ENCODE results near the gene NT5C1A.

Gene NT5C1A

DNA sequence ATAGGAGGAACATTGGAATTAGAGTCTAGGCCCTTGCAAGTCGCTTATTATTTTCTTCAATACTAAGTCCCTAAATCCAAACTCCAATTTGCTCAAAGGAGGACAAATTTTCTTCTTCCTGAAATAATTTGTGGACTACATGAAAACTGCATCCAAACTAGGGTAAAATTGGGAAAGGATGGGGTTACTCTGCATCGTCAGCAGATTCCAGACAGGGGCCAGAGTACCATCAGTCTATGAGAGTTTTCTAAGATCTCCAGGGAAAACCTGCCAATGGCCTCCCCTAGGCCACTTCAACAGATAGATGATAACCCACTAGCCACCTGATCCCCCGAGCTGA lies 33.0 kb downstream of the NT5C1A start:
- no peak for DNase-seq (ENCODE audit: low read depth, low spot score)

DNA sequence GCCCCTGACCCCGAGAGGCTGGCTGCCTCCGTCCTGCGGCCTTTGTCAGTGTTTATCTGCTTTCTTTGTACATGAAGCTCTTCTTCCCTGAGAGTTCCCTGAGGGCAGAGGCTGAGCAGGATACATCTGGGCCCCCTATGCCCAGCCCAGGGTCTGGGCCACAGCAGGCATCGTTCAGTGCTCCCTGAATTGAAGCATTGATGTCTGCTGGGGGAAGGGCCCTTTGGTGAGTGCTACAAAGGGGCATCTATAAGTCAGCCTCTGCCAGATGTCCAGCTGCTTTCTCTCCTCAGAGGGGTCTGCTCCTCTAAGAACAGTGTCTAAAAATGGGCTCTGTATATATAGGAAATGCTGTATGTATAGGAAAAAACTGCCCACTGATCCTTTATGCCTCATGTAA lies 34.5 kb downstream of the NT5C1A start:
- DNase-seq (ENCODE audit: low read depth, low spot score) = no peak

DNA sequence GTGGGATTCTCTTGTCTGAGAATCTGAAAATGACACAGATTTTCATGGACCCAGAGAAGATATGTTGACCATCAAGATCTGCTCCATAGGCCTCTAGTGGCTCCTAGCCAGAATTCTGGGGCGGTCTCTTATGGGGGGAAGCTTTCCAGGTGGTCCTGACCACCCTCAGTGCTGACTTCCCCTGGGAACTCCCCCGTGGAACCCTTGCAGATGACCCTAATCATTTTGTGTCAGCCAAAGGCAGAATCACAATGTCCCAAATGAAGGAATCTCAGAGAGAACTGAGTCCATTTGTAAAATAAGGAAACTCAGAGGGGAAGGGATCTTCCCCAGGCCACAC lies 36.1 kb downstream of the NT5C1A start:
- no peak for DNase-seq (ENCODE audit: low read depth, low spot score)

DNA sequence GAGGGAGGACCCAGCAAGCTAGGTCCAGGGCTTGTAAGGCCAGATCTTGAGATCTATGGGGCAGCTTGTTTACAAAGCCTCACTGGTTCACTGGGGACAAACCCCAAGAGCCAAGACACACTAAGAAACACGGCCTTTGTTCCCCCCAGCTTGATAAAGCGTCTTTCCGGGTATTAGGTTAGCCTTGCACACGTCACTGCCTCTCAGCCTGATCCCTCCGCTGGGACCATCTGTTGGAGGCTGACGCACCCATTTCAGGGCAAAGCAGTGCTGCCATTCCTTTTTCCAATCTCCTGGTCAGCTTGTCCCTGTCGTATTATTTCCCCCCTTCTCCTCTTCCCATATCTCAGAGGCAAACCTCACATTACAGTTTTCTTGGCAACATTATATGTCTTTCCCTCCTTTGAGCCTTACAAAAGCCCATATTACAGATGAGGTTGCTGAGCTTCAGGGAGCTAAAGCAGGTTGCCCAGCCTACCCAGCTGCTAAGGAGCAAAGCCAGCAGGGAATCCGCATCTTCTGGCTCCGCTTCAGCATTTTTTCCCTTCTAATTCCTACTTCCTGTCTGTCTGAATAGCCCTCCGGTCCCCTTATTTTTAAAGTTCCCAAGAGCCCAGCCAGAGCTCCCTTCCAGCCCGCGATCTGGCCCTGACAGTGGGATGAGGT lies 36.6 kb downstream of the NT5C1A start:
- no peak for DNase-seq (ENCODE audit: low read depth, low spot score)

DNA sequence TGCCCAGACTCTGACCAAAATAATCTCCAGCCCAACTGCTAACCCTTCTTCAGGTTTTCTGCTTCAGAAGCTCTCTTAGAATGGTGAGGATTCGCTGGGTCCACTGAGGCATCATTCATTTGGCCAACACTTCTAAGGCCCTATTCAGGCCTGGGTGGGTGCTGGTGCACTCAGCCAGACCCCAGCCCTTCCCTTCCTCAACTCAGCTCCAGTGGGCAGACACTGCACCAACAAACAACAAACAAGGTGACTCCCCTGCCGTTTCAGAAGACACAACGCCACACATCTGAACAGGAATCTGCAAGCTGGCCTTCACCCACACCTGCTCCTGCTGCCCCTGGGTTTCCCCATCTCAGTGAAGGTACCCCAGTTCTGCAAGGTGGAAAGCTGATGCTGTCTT lies 38.5 kb downstream of the NT5C1A start:
- DNase-seq (ENCODE audit: low read depth, low spot score) = no peak

DNA sequence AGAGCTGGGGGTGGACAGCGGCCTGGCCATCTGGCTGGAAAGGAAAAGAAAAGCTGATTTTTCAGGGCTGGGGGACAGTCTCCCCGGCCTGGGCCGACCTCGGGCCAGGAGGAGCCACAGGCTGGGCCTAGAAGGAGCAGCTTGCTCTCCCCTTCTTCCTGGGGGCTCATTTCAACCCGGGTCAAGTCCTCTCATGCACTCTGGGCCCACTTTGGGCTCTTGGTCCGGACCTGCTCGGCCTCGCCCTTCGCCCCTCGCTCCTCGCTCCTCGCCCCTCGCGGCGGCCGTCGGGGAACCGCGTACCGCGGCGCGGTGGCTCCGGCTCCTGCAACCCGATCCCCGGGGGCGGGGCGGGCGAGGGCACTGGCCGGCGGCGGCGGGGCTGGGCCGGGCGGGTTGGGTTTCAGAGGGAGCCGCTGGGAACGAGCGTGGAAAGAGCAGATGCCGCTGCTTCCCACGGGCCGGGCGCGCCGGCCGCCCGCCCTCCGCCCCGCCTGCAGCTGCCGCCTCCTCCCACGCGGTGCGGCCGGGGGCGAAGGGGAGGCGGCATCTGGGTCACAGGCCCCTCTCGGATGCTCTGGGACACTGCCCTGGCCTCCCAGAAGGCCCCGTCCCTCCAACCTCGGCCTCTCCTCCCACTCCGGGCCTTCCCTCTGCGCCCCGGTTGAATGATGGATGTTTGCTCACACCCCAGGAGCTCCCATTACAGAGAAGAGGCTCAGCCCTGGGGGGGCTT lies 39.1 kb downstream of the NT5C1A start:
- peak; percentile 80 for DNase-seq (ENCODE audit: low read depth, low spot score)

DNA sequence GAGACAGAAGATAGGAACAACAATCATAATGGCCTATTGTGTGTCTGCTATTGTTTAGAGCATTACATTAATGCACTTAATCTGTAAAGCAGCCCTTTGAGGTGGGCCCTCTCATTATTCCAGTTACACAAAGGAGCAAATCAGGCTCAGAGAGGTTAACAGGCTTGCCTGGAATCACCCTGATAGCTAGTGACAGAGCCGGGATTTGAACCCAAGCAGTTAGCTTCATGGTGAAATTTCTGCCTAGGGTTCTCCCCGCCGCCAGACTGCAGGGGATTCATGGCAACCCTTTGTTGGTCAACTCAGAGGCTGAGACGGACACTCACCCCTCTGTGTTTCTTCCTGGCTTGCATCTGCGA lies 39.6 kb downstream of the NT5C1A start:
- DNase-seq (ENCODE audit: low read depth, low spot score) = no peak

DNA sequence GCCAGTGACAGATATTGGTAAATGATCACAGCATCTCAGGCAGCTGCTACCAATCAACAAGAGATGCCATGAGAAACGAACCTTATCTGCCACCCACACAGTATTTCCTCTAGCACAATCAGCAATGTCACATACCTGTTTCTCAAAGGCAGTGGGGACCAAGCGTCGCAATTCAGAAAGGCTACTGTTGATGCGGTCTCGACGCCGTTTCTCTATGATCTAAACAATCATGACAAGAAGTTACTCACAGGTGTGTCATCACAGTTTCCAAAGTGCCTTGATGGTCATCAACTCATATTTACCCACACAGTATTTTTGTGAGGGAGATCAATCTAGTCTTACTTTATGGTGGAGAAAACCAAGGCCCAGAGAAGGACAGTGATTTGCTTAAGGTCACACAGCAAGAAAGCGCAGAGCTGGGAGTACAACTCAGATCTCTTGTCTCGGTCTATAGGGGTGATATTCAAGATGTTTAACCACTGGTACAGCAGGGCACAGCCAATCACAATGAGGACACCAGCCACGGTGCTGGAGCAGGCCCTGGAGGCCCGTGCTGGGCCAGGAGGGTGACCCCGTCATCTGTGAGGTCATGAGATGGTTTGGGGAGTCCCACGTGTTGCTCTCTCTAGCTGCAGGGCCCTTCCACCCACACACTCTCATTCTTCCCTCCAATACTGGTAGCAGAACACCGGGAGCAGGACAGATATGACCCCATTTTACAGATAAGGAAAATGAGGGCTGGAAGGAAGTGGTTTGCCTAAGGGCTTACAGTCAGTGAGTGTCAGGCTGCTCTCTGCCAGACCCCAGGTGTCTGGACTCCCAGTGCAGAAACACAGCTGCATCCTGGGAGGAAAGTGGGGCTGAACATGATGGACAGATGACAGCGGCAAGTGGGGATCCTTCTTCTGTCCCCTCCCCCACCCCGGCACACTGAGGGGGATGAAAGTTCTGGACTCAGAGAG lies 40.3 kb downstream of the NT5C1A start:
- DNase-seq (ENCODE audit: low read depth, low spot score) = no peak

DNA sequence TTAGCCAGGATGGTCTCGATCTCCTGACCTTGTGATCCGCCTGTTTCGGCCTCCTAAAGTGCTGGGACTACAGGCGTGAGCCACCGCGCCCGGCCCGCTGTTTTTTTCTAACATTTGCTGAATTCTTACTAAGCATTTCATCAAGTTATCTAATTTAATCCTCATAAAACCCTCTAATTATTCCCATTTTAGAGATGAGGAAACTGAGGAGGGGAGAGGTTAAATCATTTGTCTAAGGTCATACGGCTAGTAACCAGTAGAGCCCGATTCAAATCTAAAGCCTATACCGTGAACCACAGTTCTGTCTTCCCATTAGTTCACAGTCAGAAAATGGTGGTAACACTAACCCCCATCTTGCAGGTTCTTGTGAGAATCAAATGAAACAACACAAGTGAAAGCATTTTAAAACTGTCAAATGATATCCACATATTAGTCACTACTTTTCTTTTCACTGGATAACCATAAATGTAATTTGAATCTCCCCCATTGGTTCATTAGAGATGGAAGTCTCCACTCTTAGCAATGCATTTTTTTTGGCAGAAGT lies 43.0 kb downstream of the NT5C1A start:
- no peak for DNase-seq (ENCODE audit: low read depth, low spot score)

DNA sequence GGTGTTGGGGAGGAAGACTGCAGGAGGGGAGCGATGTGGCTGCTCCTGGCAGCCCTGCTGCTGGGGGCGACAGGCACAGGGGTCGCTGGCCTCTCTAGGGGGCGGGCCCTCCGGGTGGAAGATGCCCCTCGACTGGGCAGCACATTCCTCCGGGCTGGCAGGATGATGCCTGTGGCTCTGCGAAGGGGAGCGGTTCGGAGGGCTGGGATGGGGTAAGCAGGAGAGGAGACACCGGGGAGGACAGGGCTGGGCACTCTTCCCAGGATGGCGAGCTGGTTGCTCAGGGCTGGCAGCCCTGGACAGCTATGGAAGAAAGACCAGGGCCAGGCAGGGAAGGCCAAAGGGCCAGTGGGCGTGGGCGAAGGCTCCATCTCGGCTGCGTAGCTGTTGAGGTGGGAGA lies 45.3 kb downstream of the NT5C1A start:
- no peak for DNase-seq (ENCODE audit: low read depth, low spot score)

DNA sequence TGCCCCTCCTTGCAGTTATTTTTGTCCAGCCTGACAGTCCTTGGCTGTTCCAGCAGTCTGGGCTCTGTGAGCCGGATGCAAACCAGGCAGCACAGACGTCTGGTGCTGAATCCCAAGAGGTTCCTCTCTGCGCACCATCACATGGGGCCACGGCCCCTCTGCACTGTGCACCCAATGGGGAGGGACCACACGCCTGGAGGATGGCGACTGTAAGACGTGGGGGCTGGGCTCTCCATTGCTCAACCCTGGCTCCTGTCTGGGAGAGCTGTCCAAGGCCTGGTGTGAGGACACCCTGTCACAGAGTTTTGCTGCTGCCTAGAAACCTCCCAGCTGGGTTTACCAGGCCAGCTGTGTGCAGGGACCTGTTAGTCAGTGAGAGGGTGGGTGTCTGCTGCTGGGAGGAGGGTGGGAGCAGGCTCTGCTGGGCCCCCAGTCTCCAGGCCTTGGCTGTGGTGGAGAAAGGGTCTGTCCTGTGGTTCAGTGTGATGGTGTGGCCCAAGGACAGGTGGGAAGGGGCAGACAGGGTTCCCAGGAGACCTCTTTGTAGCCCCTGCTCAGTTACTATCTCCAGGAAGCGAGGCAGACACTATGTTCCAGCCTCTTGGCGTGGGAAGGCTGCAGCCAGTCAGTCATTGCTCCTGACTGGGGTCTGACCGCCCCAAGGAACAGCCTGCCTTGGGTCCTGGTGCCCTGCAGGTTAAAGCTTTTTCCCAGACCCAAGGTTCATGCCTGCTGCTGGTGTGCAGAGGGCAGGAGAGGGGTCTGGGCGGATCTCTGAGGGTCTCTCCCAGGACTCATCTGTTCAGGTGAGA lies 46.2 kb downstream of the NT5C1A start:
- peak; percentile 28 for DNase-seq (ENCODE audit: low read depth, low spot score)

DNA sequence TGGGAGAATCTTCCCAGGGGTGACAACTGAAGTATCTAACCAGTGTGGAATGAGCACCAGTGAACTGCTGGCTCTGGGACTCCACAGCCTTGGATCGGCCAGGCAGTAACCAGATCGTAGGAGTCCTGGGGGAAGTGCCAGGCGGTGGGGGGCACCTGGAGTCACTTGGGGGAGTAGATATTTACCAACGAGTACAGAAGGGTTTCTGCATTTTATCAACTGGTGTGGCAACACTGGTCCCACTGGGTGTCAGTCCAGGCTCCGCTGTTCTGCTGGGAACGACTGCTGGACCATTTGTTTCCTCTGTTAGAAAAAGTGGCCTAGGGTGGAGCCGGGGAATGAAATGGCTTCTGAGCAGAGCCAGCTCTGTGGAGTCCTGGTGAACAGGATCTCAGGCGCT lies 46.9 kb downstream of the NT5C1A start:
- DNase-seq (ENCODE audit: low read depth, low spot score) = no peak

DNA sequence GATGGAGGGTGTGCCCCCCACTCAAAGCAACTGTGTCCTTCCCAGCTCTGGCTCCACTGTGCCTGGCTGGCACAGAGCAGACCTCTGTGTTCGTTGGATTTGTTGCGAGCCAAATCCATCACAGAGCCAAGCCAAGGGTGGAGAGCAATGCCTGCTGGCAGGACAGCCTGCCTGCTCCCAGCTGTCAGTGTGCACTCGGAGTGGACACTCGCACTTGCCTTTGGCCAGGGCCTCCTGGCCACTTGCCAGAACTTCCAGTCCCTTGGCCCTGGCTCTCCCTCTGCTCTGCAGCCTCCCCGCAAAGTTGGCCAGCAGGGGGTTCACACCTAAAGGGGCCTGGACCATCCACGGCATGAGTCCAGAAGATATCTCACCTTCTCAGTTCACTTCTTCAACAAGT lies 48.9 kb downstream of the NT5C1A start:
- no peak for DNase-seq (ENCODE audit: low read depth, low spot score)

DNA sequence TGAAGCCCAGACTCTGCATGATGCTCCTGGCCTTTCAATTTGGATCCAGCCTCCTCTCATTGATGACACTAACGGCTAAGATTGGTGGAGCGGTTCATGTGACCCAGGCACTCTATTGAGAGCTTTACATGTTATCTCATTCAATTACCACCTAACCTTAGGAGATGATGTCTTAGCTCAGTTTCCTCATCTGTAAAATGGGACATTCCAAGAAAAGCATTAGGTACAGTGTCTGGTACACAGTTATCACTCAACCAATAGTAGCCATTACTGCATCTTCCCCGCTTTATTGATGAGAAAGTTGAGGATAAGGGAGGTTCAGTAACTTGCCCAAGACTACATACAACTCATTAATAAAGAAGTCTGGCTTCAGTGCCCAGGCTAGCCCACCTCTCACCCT lies 49.5 kb downstream of the NT5C1A start:
- DNase-seq (ENCODE audit: low read depth, low spot score) = no peak

DNA sequence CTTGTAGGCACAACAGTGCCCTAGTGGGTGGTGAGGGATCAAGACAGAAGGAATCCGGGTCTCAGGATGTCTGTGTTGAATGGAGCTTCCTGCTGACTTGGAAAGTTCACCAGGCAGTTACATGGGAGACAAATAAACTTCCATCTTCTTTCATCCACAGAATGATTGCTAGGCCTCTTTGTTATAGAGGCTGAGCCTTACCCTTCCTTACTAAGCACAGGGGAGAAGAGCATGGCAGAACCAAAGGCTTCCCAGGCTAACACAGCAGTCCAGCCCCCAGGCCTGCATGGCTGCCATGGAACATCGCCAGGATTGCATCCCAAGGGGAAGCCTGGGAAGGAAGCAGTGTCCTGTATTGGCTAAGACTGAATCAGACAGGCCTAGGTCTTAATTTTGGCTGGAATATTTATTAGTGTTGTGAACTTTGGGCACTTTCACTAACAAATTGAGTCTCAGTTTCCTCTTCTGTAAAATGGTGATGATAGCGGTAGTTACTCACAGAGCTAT lies 51.2 kb downstream of the NT5C1A start:
- no peak for DNase-seq (ENCODE audit: low read depth, low spot score)

DNA sequence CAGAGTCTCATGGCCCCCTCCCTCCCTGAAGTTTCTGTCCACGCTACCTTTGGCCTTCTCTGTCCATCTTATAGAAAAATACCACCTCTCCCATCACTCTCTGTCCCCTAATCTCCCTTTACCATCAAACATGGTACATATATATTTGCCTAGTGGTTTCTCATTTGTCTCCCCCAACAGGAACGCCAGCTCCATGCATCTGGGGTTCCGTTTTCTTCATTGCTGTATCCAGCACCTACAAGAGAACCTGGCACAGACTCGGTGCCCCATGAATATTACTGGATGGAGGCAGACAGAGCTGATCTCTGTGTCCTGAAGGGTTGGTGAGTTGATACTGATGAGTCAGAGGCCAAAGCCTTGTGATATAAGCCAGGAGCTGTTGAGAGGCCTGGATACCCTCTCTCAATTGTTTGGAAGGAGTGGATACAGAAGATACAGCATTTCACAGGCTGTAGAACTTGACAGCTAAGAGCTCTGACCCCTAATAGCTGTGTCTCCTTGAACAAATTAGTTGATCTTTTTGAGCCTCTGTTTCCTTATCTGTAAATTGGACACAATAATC lies 54.3 kb downstream of the NT5C1A start:
- no peak for DNase-seq (ENCODE audit: low read depth, low spot score)

DNA sequence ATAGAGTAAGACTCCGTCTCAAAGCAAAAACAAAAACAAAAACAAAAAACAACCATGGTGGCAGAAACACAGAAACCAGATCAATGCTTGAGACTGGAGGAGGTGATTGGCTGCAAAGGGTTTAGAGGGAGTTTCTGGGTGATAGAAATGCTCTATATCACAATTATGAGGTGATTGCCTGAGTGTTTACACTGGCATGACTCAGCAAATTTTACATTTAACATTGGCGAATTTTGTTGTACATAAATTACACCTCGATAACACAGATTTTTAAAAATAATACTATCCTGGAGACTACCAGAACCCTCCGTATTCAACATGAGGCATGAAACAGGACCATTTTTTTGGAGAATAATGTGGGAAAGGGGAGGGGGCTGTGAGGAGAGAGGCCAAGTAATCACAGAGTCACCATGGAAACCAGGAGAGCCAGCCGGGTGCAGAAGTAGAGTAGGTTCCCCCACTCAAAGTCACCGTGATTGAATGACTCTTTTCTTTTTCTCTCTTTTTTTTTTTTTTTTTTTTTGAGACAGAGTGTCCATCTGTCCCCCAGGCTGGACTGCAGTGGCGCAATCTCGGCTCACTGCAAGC lies 56.7 kb downstream of the NT5C1A start:
- DNase-seq (ENCODE audit: low read depth, low spot score) = no peak

DNA sequence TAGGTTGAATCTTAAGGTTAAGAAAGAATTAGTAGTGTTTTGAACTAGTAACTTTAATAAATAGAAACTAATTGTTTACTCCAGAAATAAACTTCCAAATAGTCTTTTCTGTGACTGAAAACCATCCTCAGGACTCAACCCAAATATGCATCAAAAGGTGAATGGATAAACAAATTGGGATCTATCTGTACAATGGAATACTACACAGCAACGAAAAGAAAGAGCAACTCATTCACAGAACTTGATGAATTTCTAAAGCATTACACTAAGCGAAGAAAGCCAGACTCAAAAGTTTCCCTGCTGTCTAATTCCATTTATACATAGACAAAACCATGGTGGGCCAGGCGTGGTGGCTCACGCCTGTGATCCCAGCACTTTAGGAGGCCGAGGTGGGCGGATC lies 57.4 kb downstream of the NT5C1A start:
- DNase-seq (ENCODE audit: low read depth, low spot score) = no peak

DNA sequence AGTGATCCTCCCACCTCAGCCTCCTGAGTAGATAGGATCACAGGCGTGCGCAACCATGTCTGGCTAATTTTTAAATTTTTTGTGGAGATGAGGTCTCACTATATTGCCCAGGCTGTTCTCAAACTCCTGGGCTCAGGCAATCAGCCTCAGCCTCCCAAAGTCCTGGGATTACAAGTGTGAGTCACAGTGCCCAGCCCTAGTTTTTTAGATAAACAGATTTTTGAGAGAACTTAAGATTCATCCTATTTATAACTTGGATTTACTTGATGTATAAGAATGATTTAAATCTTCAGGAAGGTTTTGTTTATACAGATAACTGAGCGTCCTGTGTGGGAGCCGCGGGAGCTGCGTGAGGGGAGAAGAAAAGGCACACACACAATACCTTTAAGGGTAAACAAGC lies 58.7 kb downstream of the NT5C1A start:
- DNase-seq (ENCODE audit: low read depth, low spot score) = no peak

DNA sequence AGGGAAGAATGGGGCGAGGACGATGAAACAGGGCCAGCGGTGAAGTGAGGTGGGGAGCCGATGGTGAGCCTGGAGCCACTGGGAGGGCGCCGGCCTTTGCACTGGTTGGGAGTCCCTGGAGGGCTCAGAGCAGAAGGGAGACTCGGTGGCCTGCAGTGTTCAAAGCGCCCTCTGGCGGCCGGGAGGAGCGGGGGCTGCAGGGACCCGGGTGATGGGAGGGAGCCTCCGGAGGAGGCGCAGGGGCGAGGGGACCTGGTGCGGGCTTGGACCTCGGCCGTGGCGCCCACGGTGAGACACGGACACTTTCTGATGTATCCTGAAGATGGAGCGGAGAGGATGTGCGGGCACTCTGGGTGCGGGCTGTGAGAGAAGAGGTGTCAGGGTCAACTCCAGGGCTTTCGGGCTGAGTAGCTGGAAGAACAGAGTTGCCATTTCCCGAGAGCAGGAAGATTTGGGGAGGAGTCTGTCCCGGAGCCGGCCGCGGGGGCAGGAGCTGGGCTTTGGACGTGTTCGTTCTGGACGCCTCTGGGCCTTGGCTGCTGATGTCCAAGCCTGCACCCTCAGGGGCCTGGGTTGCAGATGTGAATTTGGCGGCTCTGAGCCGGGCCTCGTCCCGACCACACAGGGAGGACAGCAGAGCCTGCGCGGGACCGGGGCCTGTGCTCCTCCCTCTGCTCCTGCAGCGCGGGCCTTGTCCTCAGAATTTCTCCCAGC lies 62.1 kb downstream of the NT5C1A start:
- DNase-seq (ENCODE audit: low read depth, low spot score) = peak; percentile 55
